ENCODE data around the gene ZNF236. TPM values are rescaled to one million over a fixed set of nuclear protein-coding genes. Genes with fewer than 3 reads are reported as not detected.
A peak's percentile ranks its signal among the peaks of the same experiment; 100 is the strongest.

The ZNF236 gene
- total RNA-seq, 2 donors from 2014 or later, result 8.3 to 29.0 TPM

DNA sequence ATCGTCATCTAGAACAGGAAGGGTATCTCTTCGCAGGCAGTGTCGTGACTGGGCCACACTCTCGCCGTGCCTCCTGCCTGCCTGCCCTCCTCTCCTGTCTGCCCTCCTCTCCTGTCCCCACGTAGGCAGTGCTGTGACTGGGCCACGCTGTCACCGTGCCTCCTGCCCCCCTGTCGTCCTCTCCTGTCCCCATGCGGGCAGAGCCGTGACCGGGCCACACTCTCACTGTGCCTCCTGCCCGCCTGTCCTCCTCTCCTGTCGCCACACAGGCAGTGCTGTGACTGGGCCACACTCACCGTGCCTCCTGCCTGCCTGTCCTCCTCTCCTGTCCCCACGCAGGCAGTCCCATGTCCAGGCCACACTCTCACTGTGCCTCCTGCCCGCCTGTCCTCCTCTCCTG is 51.4 kb downstream of the ZNF236 start:
- Histone ChIP-seq H3K36me3 (no peaks in the 10 kb centered on the region), H3K27ac (no peak overlapping the region), H3K27me3 (replicated peaks; ENCODE audit: insufficient read depth) (no peaks in the 10 kb centered on the region), H3K4me3 (no peak overlapping the region), H3K9me3 (no peaks in the 10 kb centered on the region), H3K4me1 (replicated peaks) (no peaks in the 10 kb centered on the region)
- intact Hi-C loops (cut with DNase I), result loop anchor here (2.0 kb wide), 1 partner anchor 71 kb away; no protein-coding TSS in a partner anchor
- 88% methylated on average over 17 of the region's 17 CpGs for WGBS
- TF ChIP-seq POLR2A (IDR thresholded peaks at IDR 0.05), result no peak
- no peak for TF ChIP-seq POLR2AphosphoS5 (IDR thresholded peaks at IDR 0.05)
- TF ChIP-seq, protein P1, sequence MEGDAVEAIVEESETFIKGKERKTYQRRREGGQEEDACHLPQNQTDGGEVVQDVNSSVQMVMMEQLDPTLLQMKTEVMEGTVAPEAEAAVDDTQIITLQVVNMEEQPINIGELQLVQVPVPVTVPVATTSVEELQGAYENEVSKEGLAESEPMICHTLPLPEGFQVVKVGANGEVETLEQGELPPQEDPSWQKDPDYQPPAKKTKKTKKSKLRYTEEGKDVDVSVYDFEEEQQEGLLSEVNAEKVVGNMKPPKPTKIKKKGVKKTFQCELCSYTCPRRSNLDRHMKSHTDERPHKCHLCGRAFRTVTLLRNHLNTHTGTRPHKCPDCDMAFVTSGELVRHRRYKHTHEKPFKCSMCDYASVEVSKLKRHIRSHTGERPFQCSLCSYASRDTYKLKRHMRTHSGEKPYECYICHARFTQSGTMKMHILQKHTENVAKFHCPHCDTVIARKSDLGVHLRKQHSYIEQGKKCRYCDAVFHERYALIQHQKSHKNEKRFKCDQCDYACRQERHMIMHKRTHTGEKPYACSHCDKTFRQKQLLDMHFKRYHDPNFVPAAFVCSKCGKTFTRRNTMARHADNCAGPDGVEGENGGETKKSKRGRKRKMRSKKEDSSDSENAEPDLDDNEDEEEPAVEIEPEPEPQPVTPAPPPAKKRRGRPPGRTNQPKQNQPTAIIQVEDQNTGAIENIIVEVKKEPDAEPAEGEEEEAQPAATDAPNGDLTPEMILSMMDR (IDR thresholded peaks at IDR 0.05), result no peak
- no peak for DNase-seq (ENCODE audit: low spot score)

DNA sequence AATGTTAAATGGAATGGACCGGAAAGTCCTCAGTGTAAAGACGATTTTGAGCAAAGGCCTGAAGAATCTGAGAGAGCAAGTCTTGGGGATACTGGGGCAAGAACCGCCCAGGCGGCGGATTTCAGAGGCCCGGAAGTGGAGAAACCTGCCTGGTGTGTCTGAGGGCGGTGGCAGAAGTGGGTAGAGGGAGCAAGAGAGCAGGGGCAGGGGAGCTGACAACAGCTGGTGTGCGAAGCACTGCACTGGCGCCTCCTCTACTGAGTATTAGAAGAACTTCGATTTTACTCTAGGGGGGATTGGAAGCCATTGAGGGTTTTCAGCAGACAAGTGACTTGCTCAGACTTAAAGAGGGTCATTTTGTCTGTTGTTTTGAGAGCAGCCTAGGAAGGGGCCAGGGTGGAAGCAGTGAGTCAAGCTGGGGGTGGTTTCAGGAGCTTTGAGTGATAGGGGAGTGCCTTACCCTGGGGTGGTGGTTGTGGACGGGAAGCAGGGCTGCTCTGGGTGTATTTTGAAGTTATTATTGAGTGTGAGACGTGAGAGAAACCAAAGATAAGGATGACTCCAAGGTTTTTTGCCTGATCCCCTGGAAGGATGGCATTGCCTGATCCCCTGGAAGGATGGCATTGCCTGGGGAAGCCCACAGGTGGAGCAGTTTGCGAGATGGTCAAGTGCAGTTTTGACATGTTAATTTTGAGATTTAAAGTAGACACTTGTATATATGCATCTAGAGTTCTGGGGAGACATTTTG is 52.5 kb downstream of the ZNF236 start:
- DNase-seq (ENCODE audit: low spot score), result no peak
- Histone ChIP-seq H3K9me3 (no peaks in the 10 kb centered on the region), H3K27me3 (replicated peaks; ENCODE audit: insufficient read depth) (no peaks in the 10 kb centered on the region), H3K27ac (no peak overlapping the region), H3K36me3 (no peaks in the 10 kb centered on the region), H3K4me3 (no peak overlapping the region), H3K4me1 (replicated peaks) (no peaks in the 10 kb centered on the region)
- no peak for TF ChIP-seq POLR2A (IDR thresholded peaks at IDR 0.05)
- TF ChIP-seq, protein P1 (IDR thresholded peaks at IDR 0.05), result no peak
- no peak for TF ChIP-seq POLR2AphosphoS5 (IDR thresholded peaks at IDR 0.05)
- intact Hi-C loops (cut with DNase I), result loop anchor here (2.0 kb wide), 1 partner anchor 72 kb away; no protein-coding TSS in a partner anchor
- WGBS, result 90% methylated on average over 13 of the region's 13 CpGs

- Histone ChIP-seq H3K36me3 (no peaks in the 10 kb centered on the region), H3K4me1 (replicated peaks) (no peaks in the 10 kb centered on the region), H3K27ac (no peak overlapping the region), H3K27me3 (replicated peaks; ENCODE audit: insufficient read depth) (no peaks in the 10 kb centered on the region), H3K9me3 (no peaks in the 10 kb centered on the region), H3K4me3 (no peak overlapping the region)
- intact Hi-C loops (cut with DNase I), result loop anchor here (2.0 kb wide), 1 partner anchor 73 kb away; no protein-coding TSS in a partner anchor
- DNase-seq (ENCODE audit: low spot score), result peak; percentile 26
- no peak for TF ChIP-seq POLR2AphosphoS5 (IDR thresholded peaks at IDR 0.05)
- TF ChIP-seq, protein P1 (IDR thresholded peaks at IDR 0.05), result peak; percentile 21 to 59 (median 52)
- no peak for TF ChIP-seq POLR2A (IDR thresholded peaks at IDR 0.05)
- WGBS, result 63% methylated on average over 14 of the region's 14 CpGs
Observed at GRCh38 chr18:76875390-76876325, 53.3 kb downstream of the ZNF236 start.

DNA sequence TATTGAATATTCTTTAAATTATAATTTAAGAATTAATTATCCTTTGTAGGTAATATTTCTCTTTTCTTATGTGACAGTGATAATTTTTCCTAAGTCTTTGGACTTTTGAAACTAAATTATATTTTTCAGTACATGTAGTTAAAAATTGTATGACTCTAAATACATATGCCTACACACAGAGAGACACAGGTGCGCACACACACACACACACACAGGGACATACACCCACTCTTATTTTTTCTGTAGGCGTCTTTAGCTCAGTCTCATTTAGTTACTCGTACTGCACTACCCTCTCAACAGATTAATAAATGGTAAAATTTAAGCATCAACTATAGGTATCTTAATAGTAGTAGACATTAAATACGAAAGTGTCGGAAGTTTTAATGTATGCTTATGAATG is 56.1 kb downstream of the ZNF236 start:
- Histone ChIP-seq H3K36me3 (no peaks in the 10 kb centered on the region), H3K9me3 (no peaks in the 10 kb centered on the region), H3K4me1 (replicated peaks) (no peaks in the 10 kb centered on the region), H3K4me3 (no peak overlapping the region), H3K27me3 (replicated peaks; ENCODE audit: insufficient read depth) (no peaks in the 10 kb centered on the region), H3K27ac (no peak overlapping the region)
- TF ChIP-seq POLR2A (IDR thresholded peaks at IDR 0.05), result no peak
- TF ChIP-seq POLR2AphosphoS5 (IDR thresholded peaks at IDR 0.05), result no peak
- TF ChIP-seq, protein P1 (IDR thresholded peaks at IDR 0.05), result no peak
- intact Hi-C loops (cut with DNase I), result no loop called here
- no peak for DNase-seq (ENCODE audit: low spot score)
- 92% methylated on average over 5 of the region's 5 CpGs for WGBS
